OCI-LY7 (cell line): ENCODE measurements around the gene CLEC4E. TPM values are rescaled to one million over a fixed set of nuclear protein-coding genes. Genes with fewer than 3 reads are reported as not detected.
"Not testable (repeated sequence)": the region's sequence is repeated elsewhere in the genome, so short reads cannot be mapped to it uniquely, and the experiment has no call there.

ENCODE experiments used
- BruUV-seq: library from RNA; stranded (reverse); fragments of 400-500 nt; replicated peaks from 2 replicates; lab custom pipeline; 2021; lab: Mats Ljungman, UMichigan
- CTCF ChIA-PET: fragments of 300-600 bp; sonication (Branson Sonifier 250); formaldehyde crosslinking; loops from one replicate; lab custom pipeline; 2022; ENCODE audit warnings: antibody characterized with exemption; ENCODE audit not compliant: unreplicated experiment; lab: Charles Lee
- POLR2A ChIA-PET: fragments of 300-600 bp; sonication (Branson Sonifier 250); formaldehyde crosslinking; loops from one replicate; lab custom pipeline; 2022; ENCODE audit warnings: antibody characterized with exemption; lab: Charles Lee
- DNase-seq: peaks from one replicate; pipeline ENCODE4 v3.0.0-alpha.2; 2015; ENCODE audit warnings: low spot score
- H2AFZ ChIP-seq: fragments of 200-600 bp; sonication (generic), shearing (Covaris generic); 2 replicates; pipeline ENCODE4 v1.6.1; 2014; ENCODE audit warnings: mild to moderate bottlenecking, antibody characterized with exemption, low read length, moderate library complexity
- H3K27ac ChIP-seq: fragments of 200-600 bp; sonication (generic); 2 replicates; pipeline ENCODE4 v1.5.1; 2014; ENCODE audit warnings: mixed run types, low read depth, mild to moderate bottlenecking, moderate library complexity, low read length, inconsistent platforms; ENCODE audit not compliant: poor library complexity, severe bottlenecking
- H3K36me3 ChIP-seq: fragments of 200-600 bp; sonication (generic); 2 replicates; pipeline ENCODE4 v1.6.1; 2014; ENCODE audit warnings: mild to moderate bottlenecking, antibody characterized with exemption, low read length, moderate library complexity, mixed read lengths; ENCODE audit not compliant: insufficient read depth
- H3K4me1 ChIP-seq: fragments of 200-600 bp; sonication (generic); 2 replicates; pipeline ENCODE4 v1.5.1; 2014; ENCODE audit warnings: mild to moderate bottlenecking, low read length; ENCODE audit not compliant: insufficient read depth, poor library complexity, severe bottlenecking
- H3K4me2 ChIP-seq: fragments of 200-600 bp; sonication (generic); 2 replicates; pipeline ENCODE4 v1.6.1; 2014; ENCODE audit warnings: mild to moderate bottlenecking, low read length
- H3K4me3 ChIP-seq: fragments of 200-600 bp; sonication (generic); 2 replicates; pipeline ENCODE4 v1.5.1; 2014; ENCODE audit warnings: mild to moderate bottlenecking, low read depth, low read length; ENCODE audit not compliant: poor library complexity, severe bottlenecking
- H3K79me2 ChIP-seq: fragments of 200-600 bp; sonication (generic); 2 replicates; pipeline ENCODE4 v1.6.1; 2016; ENCODE audit warnings: low read depth, mild to moderate bottlenecking, low read length, moderate library complexity, mixed read lengths; ENCODE audit not compliant: insufficient read depth
- H3K9me2 ChIP-seq: fragments of 200-600 bp; sonication (generic); 2 replicates; pipeline ENCODE4 v1.6.1; 2016; ENCODE audit warnings: mild to moderate bottlenecking, low read length, mixed read lengths; ENCODE audit not compliant: insufficient read depth
- H3K9me3 ChIP-seq: fragments of 200-600 bp; sonication (generic); 2 replicates; pipeline ENCODE4 v1.6.1; 2014; ENCODE audit warnings: mild to moderate bottlenecking, mixed run types, low read length, mixed read lengths
- H4K20me1 ChIP-seq: fragments of 200-600 bp; sonication (generic); 2 replicates; pipeline ENCODE4 v1.6.1; 2014; ENCODE audit warnings: mild to moderate bottlenecking, antibody characterized with exemption, low read length, moderate library complexity, mixed read lengths; ENCODE audit not compliant: insufficient read depth
- CTCF ChIP-seq: fragments of 200-600 bp; sonication (generic); conservative IDR thresholded peaks from 2 replicates; pipeline ENCODE4 v1.5.1; 2014; ENCODE audit warnings: mild to moderate bottlenecking, antibody characterized with exemption, low read length, moderate library complexity, mixed read lengths
- EZH2phosphoT487 ChIP-seq: fragments of 200-600 bp; sonication (generic); IDR thresholded peaks from 2 replicates; pipeline ENCODE4 v1.6.1; 2018; ENCODE audit warnings: low read depth, borderline replicate concordance, mild to moderate bottlenecking, mixed run types, antibody characterized with exemption, low read length, moderate library complexity, mixed read lengths
- intact Hi-C: fragments of 100-400 bp; cut with micrococcal nuclease; formaldehyde crosslinking; loops from one replicate; pipeline ENCODE4 v1.10.0; 2022; ENCODE audit not compliant: unreplicated experiment
- total RNA-seq, 2 experiments: library from RNA; depleted of rRNA in 1 of 2; stranded (reverse); fragments of >200 nt in 1 of 2; shearing (Covaris generic) in 1 of 2; gene quantifications; 2 replicates each; pipeline ENCODE4 v1.2.3, GENCODE V29; 2014 to 2022

The CLEC4E gene
- total RNA-seq, 2 experiments from 2014 or later, result not detected

GRCh38 chr12:8544295-8544694 is 3.6 kb upstream of the CLEC4E start:
- no peak overlapping the region for H3K27ac ChIP-seq
- intact Hi-C loops, result loop anchor here (1.0 to 5.0 kb wide), 7 partner anchors 48 to 493 kb away; partner anchors contain the start of gene A2ML1
- peak overlapping the region; percentile 95 for H2AFZ ChIP-seq
- no peaks in the 10 kb centered on the region for H3K9me3 ChIP-seq
- H4K20me1 ChIP-seq, result no peaks in the 10 kb centered on the region
- H3K79me2 ChIP-seq, result no peaks in the 10 kb centered on the region
- H3K9me2 ChIP-seq, result no peaks in the 10 kb centered on the region
- H3K4me3 ChIP-seq, result peak overlapping the region; percentile 43
- TF ChIP-seq CTCF (peak; percentile 98), EZH2phosphoT487 (no peak)
- BruUV-seq, result no TSS peak
- H3K36me3 ChIP-seq, result no peaks in the 10 kb centered on the region; the same call in 1 of the 2 replicates
- ChIA-PET CTCF (interaction anchor here (0.6 to 1.8 kb wide), 6 partner anchors 33 to 79 kb away, joined by 3 to 13 read pairs (median 4); partner anchors contain the start of gene AICDA), POLR2A (interaction anchor here (0.6 to 2.4 kb wide), 16 partner anchors 11 to 1338 kb away, joined by 3 to 20 read pairs (median 4); no protein-coding TSS in a partner anchor)
- peak; percentile 87 for DNase-seq
- H3K4me1 ChIP-seq, result peaks cover 18% of the 10 kb centered on the region
- peak overlapping the region; percentile 67 for H3K4me2 ChIP-seq

GRCh38 chr12:8541562-8541961 is 857 bp upstream of the CLEC4E start:
- Histone ChIP-seq H4K20me1 (no peaks in the 10 kb centered on the region), H3K4me2 (no peak overlapping the region), H3K4me1 (peaks cover 18% of the 10 kb centered on the region), H3K79me2 (no peaks in the 10 kb centered on the region), H3K9me3 (no peaks in the 10 kb centered on the region), H2AFZ (no peak overlapping the region), H3K4me3 (no peak overlapping the region), H3K9me2 (no peaks in the 10 kb centered on the region), H3K27ac (no peak overlapping the region), H3K36me3 (no peaks in the 10 kb centered on the region; the same call in 1 of the 2 replicates)
- intact Hi-C loops, result loop anchor here (5.0 kb wide), 5 partner anchors 51 to 496 kb away; partner anchors contain the start of gene A2ML1
- BruUV-seq, result no TSS peak
- POLR2A ChIA-PET, result interaction anchor here (0.7 to 1.5 kb wide), 4 partner anchors 37 to 1000 kb away, joined by 3 to 11 read pairs (median 4); no protein-coding TSS in a partner anchor
- TF ChIP-seq CTCF (no peak), EZH2phosphoT487 (no peak)
- DNase-seq, result no peak
- CTCF ChIA-PET, result no interaction called here

- H2AFZ ChIP-seq, H3K36me3 ChIP-seq, intact Hi-C loops, H3K4me2 ChIP-seq, H3K9me3 ChIP-seq, H3K79me2 ChIP-seq, BruUV-seq, H3K9me2 ChIP-seq, H3K27ac ChIP-seq, CTCF ChIA-PET, H3K4me3 ChIP-seq, H4K20me1 ChIP-seq, H3K4me1 ChIP-seq: not testable (repeated sequence)
- DNase-seq, result peak; percentile 34
- TF ChIP-seq CTCF, result peak; percentile 64
- POLR2A ChIA-PET, result interaction anchor here (1.8 kb wide), 1 partner anchor 139 kb away, joined by 4 read pairs; no protein-coding TSS in a partner anchor
Measured at GRCh38 chr12:8537820-8538219, 2.9 kb downstream of the CLEC4E start.
